HG02623 (cell line): ENCODE results near the gene PTGDR.

Experiments
- ATAC-seq: cut with Tn5 transposase; IDR thresholded peaks from one replicate; pipeline ENCODE4 v1.9.1; 2021; ENCODE audit warnings: moderate library complexity; ENCODE audit not compliant: unreplicated experiment

Gene PTGDR

GRCh38 chr14:52267501-52268278 is at the start of gene PTGDR:
Gene PTGDR, plus strand, starts transcription at chr14:52267698. Its CDS starts 117 bp downstream, at chr14:52267815.
- ATAC-seq = no peak

GRCh38 chr14:52219488-52220084 is 47.9 kb upstream of the PTGDR start:
- ATAC-seq = no peak

- no peak for ATAC-seq
Measured at GRCh38 chr14:52220924-52221811, 46.3 kb upstream of the PTGDR start.

- no peak for ATAC-seq
Measured at GRCh38 chr14:52222901-52223300, 44.6 kb upstream of the PTGDR start.

- ATAC-seq = no peak
Measured at GRCh38 chr14:52227619-52228222, 39.8 kb upstream of the PTGDR start.

- no peak for ATAC-seq
Measured at GRCh38 chr14:52233693-52234092, 33.8 kb upstream of the PTGDR start.

GRCh38 chr14:52235434-52235833 is 32.1 kb upstream of the PTGDR start:
- ATAC-seq = no peak

GRCh38 chr14:52235866-52236510 is 31.5 kb upstream of the PTGDR start:
- no peak for ATAC-seq

GRCh38 chr14:52238682-52239081 is 28.8 kb upstream of the PTGDR start:
- ATAC-seq = no peak

- no peak for ATAC-seq
Measured at GRCh38 chr14:52240623-52241022, 26.9 kb upstream of the PTGDR start.

GRCh38 chr14:52241087-52241793 is 26.3 kb upstream of the PTGDR start:
- ATAC-seq = no peak

- ATAC-seq = peak; percentile 59
Measured at GRCh38 chr14:52244328-52244727, 23.2 kb upstream of the PTGDR start.

GRCh38 chr14:52244997-52245396 is 22.5 kb upstream of the PTGDR start:
- peak; percentile 53 for ATAC-seq

- no peak for ATAC-seq
Measured at GRCh38 chr14:52248057-52248456, 19.4 kb upstream of the PTGDR start.

GRCh38 chr14:52251724-52252123 is 15.8 kb upstream of the PTGDR start:
- no peak for ATAC-seq

- ATAC-seq = no peak
Measured at GRCh38 chr14:52253503-52253902, 14.0 kb upstream of the PTGDR start.

GRCh38 chr14:52254086-52254485 is 13.4 kb upstream of the PTGDR start:
- ATAC-seq = no peak

- ATAC-seq = no peak
Measured at GRCh38 chr14:52258783-52259182, 8.7 kb upstream of the PTGDR start.

- ATAC-seq = no peak
Measured at GRCh38 chr14:52259434-52259833, 8.1 kb upstream of the PTGDR start.

GRCh38 chr14:52262600-52262999 is 4.9 kb upstream of the PTGDR start:
- no peak for ATAC-seq
